ENCODE data around the gene HCAR1. TPM values are rescaled to one million over a fixed set of nuclear protein-coding genes. Genes with fewer than 3 reads are reported as not detected.
"Not testable (repeated sequence)": the region's sequence is repeated elsewhere in the genome, so short reads cannot be mapped to it uniquely, and the experiment has no call there.

Gene HCAR1
- total RNA-seq, 1 experiment from 2014 or later, result 0.04 TPM

GRCh38 chr12:122684297-122684813, 46.3 kb downstream of the HCAR1 start:
- CTCF ChIA-PET, result interaction anchor here (0.8 kb wide), 1 partner anchor 16 kb away, joined by 4 read pairs; no protein-coding TSS in a partner anchor
- POLR2A ChIA-PET, result interaction anchor here (0.6 kb wide), 1 partner anchor 234 kb away, joined by 3 read pairs; no protein-coding TSS in a partner anchor
- ATAC-seq, result no peak

GRCh38 chr12:122681814-122682213, 48.8 kb downstream of the HCAR1 start:
- TF ChIP-seq TEAD1 (CRISPR knock-in tag; IDR thresholded peaks at IDR 0.05) (no peak), ZNF219 (CRISPR knock-in tag; IDR thresholded peaks at IDR 0.05; ENCODE audit: borderline replicate concordance) (no peak), ZNF532 (CRISPR knock-in tag; IDR thresholded peaks at IDR 0.05; ENCODE audit: borderline replicate concordance) (no peak), ZNF416 (CRISPR knock-in tag; IDR thresholded peaks at IDR 0.05) (no peak), ZNF317 (CRISPR knock-in tag; IDR thresholded peaks at IDR 0.05; ENCODE audit: borderline replicate concordance, low read depth) (no peak), RORB (CRISPR knock-in tag; IDR thresholded peaks at IDR 0.05) (no peak), E2F1 (CRISPR knock-in tag; IDR thresholded peaks at IDR 0.05) (no peak), MYBL2 (CRISPR knock-in tag; IDR thresholded peaks at IDR 0.05) (no peak), FOXK1 (CRISPR knock-in tag; IDR thresholded peaks at IDR 0.05) (no peak), CREB1 (CRISPR knock-in tag; IDR thresholded peaks at IDR 0.05) (no peak), AFF4 (CRISPR knock-in tag; IDR thresholded peaks at IDR 0.05; ENCODE audit: borderline replicate concordance) (no peak), USF2 (CRISPR knock-in tag; IDR thresholded peaks at IDR 0.05) (no peak), ETV6 (CRISPR knock-in tag; IDR thresholded peaks at IDR 0.05) (no peak), TP53 (CRISPR knock-in tag; IDR thresholded peaks at IDR 0.05) (no peak), ZNF232 (CRISPR knock-in tag; IDR thresholded peaks at IDR 0.05) (no peak)
- ATAC-seq (no peak), DNase-seq (ENCODE audit: low spot score) (no peak)
- ChIA-PET POLR2A (no interaction called here), CTCF (no interaction called here)
- Mint-ChIP-seq H3K36me3 (0 out of 2 replicates have a peak, but pooled peaks cover 2% of the 10 kb centered on the region), H3K4me3 (no peak overlapping the region), H3K27ac (no peak overlapping the region), H3K27me3 (ENCODE audit: low read depth) (peaks cover 41% of the 10 kb centered on the region), H3K9me3 (peaks cover 5% of the 10 kb centered on the region), H3K4me1 (no peaks in the 10 kb centered on the region; the same call in 1 of the 2 replicates)

More at GRCh38 chr12:122684297-122684813, 46.3 kb downstream of the HCAR1 start:
- Mint-ChIP-seq H3K4me3 (no peak overlapping the region), H3K9me3 (no peaks in the 10 kb centered on the region), H3K36me3 (no peaks in the 10 kb centered on the region), H3K4me1 (no peaks in the 10 kb centered on the region; the same call in 1 of the 2 replicates), H3K27me3 (ENCODE audit: low read depth) (peaks cover 47% of the 10 kb centered on the region), H3K27ac (no peak overlapping the region)
- TF ChIP-seq TEAD4 (CRISPR knock-in tag; IDR thresholded peaks at IDR 0.05), result no peak
- TF ChIP-seq SOX15 (CRISPR knock-in tag; IDR thresholded peaks at IDR 0.05), result no peak
- TF ChIP-seq FOXP4 (CRISPR knock-in tag; IDR thresholded peaks at IDR 0.05), result no peak
- no peak for TF ChIP-seq NR1H2 (CRISPR knock-in tag; IDR thresholded peaks at IDR 0.05)
- TF ChIP-seq E2F5 (CRISPR knock-in tag; IDR thresholded peaks at IDR 0.05), result no peak
- no peak for DNase-seq (ENCODE audit: low spot score)

- H3K9me3 Mint-ChIP-seq; DNase-seq (ENCODE audit: low spot score); H3K4me1 Mint-ChIP-seq; ATAC-seq; CTCF ChIA-PET; H3K4me3 Mint-ChIP-seq; H3K36me3 Mint-ChIP-seq; H3K27ac Mint-ChIP-seq; POLR2A ChIA-PET: not testable (repeated sequence)
- H3K27me3 Mint-ChIP-seq (ENCODE audit: low read depth), result peaks cover 33% of the 10 kb centered on the region
Measured at GRCh38 chr12:122680989-122681388, 49.7 kb downstream of the HCAR1 start.
